ENCODE measurements around the gene SH3BP5L.

SH3BP5L gene

GRCh38 chr1:248816042-248816851, 9.5 kb downstream of the SH3BP5L start:
- H3K4me3 ChIP-seq (replicated peaks; ENCODE audit: low read depth, low read length): no peak overlapping the region
- no peak for TF ChIP-seq CTCF (IDR thresholded peaks at IDR 0.05; ENCODE audit: low read length, missing control alignments)
- DNase-seq (ENCODE audit: low read depth): no peak

- no peak for DNase-seq (ENCODE audit: low read depth)
- no peak for TF ChIP-seq CTCF (IDR thresholded peaks at IDR 0.05; ENCODE audit: low read length, missing control alignments)
- no peak overlapping the region for H3K4me3 ChIP-seq (replicated peaks; ENCODE audit: low read depth, low read length)
Observed at GRCh38 chr1:248815407-248816034, 10.2 kb downstream of the SH3BP5L start.

- DNase-seq (ENCODE audit: low read depth): no peak
- no peak overlapping the region for H3K4me3 ChIP-seq (replicated peaks; ENCODE audit: low read depth, low read length)
- no peak for TF ChIP-seq CTCF (IDR thresholded peaks at IDR 0.05; ENCODE audit: low read length, missing control alignments)
Observed at GRCh38 chr1:248814351-248814750, 11.4 kb downstream of the SH3BP5L start.

- no peak for TF ChIP-seq CTCF (IDR thresholded peaks at IDR 0.05; ENCODE audit: low read length, missing control alignments)
- DNase-seq (ENCODE audit: low read depth): no peak
- H3K4me3 ChIP-seq (replicated peaks; ENCODE audit: low read depth, low read length): no peak overlapping the region
Observed at GRCh38 chr1:248813546-248813945, 12.2 kb downstream of the SH3BP5L start.

GRCh38 chr1:248812736-248813425, 12.8 kb downstream of the SH3BP5L start:
- DNase-seq (ENCODE audit: low read depth): no peak
- H3K4me3 ChIP-seq (replicated peaks; ENCODE audit: low read depth, low read length): no peak overlapping the region
- no peak for TF ChIP-seq CTCF (IDR thresholded peaks at IDR 0.05; ENCODE audit: low read length, missing control alignments)

GRCh38 chr1:248811514-248812490, 13.9 kb downstream of the SH3BP5L start:
- no peak for TF ChIP-seq CTCF (IDR thresholded peaks at IDR 0.05; ENCODE audit: low read length, missing control alignments)
- no peak overlapping the region for H3K4me3 ChIP-seq (replicated peaks; ENCODE audit: low read depth, low read length)
- no peak for DNase-seq (ENCODE audit: low read depth)

Measured in fibroblast of pulmonary artery (primary cell).